Glutamatergic neuron (in vitro differentiated cells): ENCODE results near the gene EEFSEC. TPM values are rescaled to one million over a fixed set of nuclear protein-coding genes. Genes with fewer than 3 reads are reported as not detected.

Experiments used
- DNase-seq: peaks from one replicate; pipeline ENCODE4 v3.0.0; 2022
- H3K27ac Mint-ChIP-seq: one replicate; pipeline ENCODE4 v1.8.0; 2020; ENCODE audit warnings: mild to moderate bottlenecking, mixed read lengths, inconsistent platforms; ENCODE audit not compliant: unreplicated experiment
- H3K27me3 Mint-ChIP-seq: one replicate; pipeline ENCODE4 v1.8.0; 2020; ENCODE audit warnings: mild to moderate bottlenecking, moderate library complexity, mixed read lengths, inconsistent platforms; ENCODE audit not compliant: unreplicated experiment
- H3K36me3 Mint-ChIP-seq: one replicate; pipeline ENCODE4 v1.8.0; 2020; ENCODE audit warnings: mild to moderate bottlenecking, mixed read lengths, inconsistent platforms; ENCODE audit not compliant: unreplicated experiment
- H3K4me1 Mint-ChIP-seq: one replicate; pipeline ENCODE4 v1.8.0; 2020; ENCODE audit warnings: mild to moderate bottlenecking, low read depth, mixed read lengths, inconsistent platforms; ENCODE audit not compliant: unreplicated experiment
- H3K4me3 Mint-ChIP-seq: one replicate; pipeline ENCODE4 v1.8.0; 2020; ENCODE audit warnings: mild to moderate bottlenecking, mixed read lengths, inconsistent platforms; ENCODE audit not compliant: unreplicated experiment
- H3K9me3 Mint-ChIP-seq: one replicate; pipeline ENCODE4 v1.8.0; 2020; ENCODE audit warnings: mild to moderate bottlenecking, moderate library complexity, mixed read lengths, inconsistent platforms; ENCODE audit not compliant: unreplicated experiment
- CTCF ChIP-seq: fragments of 200-600 bp; sonication (generic); IDR thresholded peaks from one replicate; pipeline ENCODE4 v1.5.0; 2021; ENCODE audit not compliant: partially characterized antibody, unreplicated experiment
- total RNA-seq: library from RNA; stranded (reverse); fragmentation: NEBNext Ultra II Directional; extraction: Animal tissue kit (Norgen Biotek cat#: 25700); gene quantifications from one replicate; pipeline ENCODE4 v1.2.1, GENCODE V29; 2021; ENCODE audit not compliant: unreplicated experiment

EEFSEC gene
- total RNA-seq, 1 donor from 2014 or later: 8.3 TPM

GRCh38 chr3:128257632-128258031 lies 104.4 kb downstream of the EEFSEC start:
- DNase-seq: no peak
- Mint-ChIP-seq H3K27me3 (peaks cover 1% of the 10 kb centered on the region), H3K27ac (no peak overlapping the region), H3K36me3 (peaks cover 16% of the 10 kb centered on the region), H3K4me1 (peaks cover 4% of the 10 kb centered on the region), H3K9me3 (peaks cover 4% of the 10 kb centered on the region), H3K4me3 (no peak overlapping the region)
- TF ChIP-seq CTCF: no peak

- Mint-ChIP-seq H3K4me1 (peaks cover 14% of the 10 kb centered on the region), H3K27ac (no peak overlapping the region), H3K27me3 (peaks cover 1% of the 10 kb centered on the region), H3K36me3 (peaks cover 16% of the 10 kb centered on the region), H3K4me3 (no peak overlapping the region), H3K9me3 (no peaks in the 10 kb centered on the region)
- TF ChIP-seq CTCF: no peak
- DNase-seq: no peak
These were observed 107.0 kb downstream of the EEFSEC start for GRCh38 chr3:128260275-128260674.

- peaks cover 16% of the 10 kb centered on the region for H3K36me3 Mint-ChIP-seq
- no peak overlapping the region for H3K27ac Mint-ChIP-seq
- H3K9me3 Mint-ChIP-seq: no peaks in the 10 kb centered on the region
- peaks cover 12% of the 10 kb centered on the region for H3K4me1 Mint-ChIP-seq
- no peak for DNase-seq
- TF ChIP-seq CTCF: no peak
- H3K4me3 Mint-ChIP-seq: no peak overlapping the region
- H3K27me3 Mint-ChIP-seq: peaks cover 1% of the 10 kb centered on the region
These were observed 109.2 kb downstream of the EEFSEC start for GRCh38 chr3:128262457-128262856.

- TF ChIP-seq CTCF: no peak
- Mint-ChIP-seq H3K36me3 (peaks cover 16% of the 10 kb centered on the region), H3K4me3 (no peak overlapping the region), H3K27me3 (no peaks in the 10 kb centered on the region), H3K27ac (no peak overlapping the region), H3K9me3 (no peaks in the 10 kb centered on the region), H3K4me1 (peaks cover 12% of the 10 kb centered on the region)
- DNase-seq: no peak
These were observed 109.8 kb downstream of the EEFSEC start for GRCh38 chr3:128263118-128263517.

- DNase-seq: no peak
- no peak for TF ChIP-seq CTCF
- no peak overlapping the region for H3K4me3 Mint-ChIP-seq
- no peaks in the 10 kb centered on the region for H3K9me3 Mint-ChIP-seq
- H3K4me1 Mint-ChIP-seq: peaks cover 12% of the 10 kb centered on the region
- H3K36me3 Mint-ChIP-seq: peaks cover 16% of the 10 kb centered on the region
- no peaks in the 10 kb centered on the region for H3K27me3 Mint-ChIP-seq
- no peak overlapping the region for H3K27ac Mint-ChIP-seq
These were observed 110.7 kb downstream of the EEFSEC start for GRCh38 chr3:128263946-128264345.
